ENCODE results near the gene HRH4. TPM values are rescaled to one million over a fixed set of nuclear protein-coding genes. Genes with fewer than 3 reads are reported as not detected.

Gene HRH4
- total RNA-seq, 1 experiment from 2014 or later: 0.12 TPM

DNA sequence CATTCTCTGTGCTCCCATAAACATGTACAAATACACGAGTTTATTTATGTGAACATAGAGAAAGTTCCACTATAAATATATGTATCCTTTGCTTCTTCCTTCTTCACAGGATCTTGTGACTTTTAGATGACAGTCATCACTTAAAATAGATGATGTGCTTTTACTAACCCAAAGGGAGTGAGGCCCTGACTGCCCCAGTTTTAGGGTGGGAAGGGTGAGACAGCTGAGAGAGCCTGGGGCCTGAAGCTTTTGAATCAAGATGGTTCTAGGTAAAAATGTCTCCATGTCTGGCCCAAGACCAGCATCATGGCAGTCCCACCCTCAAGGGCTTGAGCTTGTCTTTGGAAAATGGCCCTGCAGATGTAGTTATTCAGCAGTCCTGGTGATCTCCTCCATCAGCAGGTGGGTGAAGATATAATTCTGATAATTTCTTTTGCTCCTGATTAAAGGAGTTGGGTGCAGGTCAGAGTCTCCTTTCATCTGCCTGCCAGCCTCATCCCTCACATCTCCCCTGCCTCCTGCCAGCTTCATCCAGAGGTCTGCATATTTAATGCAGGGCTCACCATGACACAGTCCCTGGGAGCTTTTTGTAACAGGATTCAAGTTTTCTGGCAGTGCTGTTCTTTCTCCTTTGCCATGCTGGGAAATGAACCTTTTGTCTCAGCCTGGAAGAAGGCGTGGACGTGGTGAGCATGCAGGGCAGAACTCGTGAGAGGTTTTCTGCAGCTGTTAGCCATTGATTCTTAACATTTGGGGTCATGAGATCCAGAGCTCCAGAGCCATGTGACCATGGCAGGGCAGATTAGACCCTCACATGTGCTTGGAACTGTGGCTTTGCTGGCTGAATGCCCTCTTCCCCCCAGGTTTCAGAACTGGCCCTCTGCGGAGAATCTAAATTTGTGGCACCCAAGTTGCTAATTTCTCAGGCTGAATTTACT, 2.7 kb downstream of the HRH4 start:
- DNase-seq (ENCODE audit: extremely low read depth, low read depth): no peak

DNA sequence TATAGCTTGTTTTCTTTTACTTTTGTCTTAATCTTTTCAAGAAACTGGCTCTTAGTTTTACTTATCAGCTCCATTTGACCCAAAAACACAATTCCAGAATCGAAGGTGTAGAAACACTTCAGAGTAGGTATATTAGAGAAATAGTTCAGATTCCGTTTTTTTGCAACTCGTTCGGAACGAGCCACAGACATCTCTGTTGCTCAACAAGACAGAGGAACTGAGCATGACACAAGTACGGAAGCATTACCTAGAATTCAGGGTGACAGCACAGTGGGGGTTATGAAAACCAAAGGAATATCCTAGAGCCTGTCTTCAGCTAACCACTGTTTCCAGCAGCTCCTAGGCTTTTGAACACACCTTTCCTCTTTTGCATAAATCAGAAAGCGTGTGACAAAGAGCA, 5.0 kb downstream of the HRH4 start:
- no peak for DNase-seq (ENCODE audit: extremely low read depth, low read depth)

DNA sequence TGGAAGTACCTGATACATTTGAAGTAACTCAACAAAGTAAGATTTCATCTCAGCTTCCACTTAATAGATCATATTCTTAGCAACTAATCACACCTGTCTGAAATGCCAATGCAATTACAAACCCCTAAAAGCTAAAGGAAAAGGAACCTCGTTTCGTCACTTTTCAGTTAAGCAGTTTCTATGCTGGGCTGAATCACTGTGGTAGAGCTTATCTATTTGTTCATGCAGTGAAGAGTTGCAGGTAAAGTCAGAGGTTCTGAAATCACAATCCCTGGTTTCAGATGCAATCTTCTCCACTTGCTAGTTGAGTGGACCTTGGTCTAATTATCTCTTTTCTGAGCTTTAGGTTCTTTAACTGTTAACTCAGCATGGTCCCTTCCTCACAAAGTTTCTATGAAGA, 6.3 kb downstream of the HRH4 start:
- DNase-seq (ENCODE audit: extremely low read depth, low read depth): no peak

DNA sequence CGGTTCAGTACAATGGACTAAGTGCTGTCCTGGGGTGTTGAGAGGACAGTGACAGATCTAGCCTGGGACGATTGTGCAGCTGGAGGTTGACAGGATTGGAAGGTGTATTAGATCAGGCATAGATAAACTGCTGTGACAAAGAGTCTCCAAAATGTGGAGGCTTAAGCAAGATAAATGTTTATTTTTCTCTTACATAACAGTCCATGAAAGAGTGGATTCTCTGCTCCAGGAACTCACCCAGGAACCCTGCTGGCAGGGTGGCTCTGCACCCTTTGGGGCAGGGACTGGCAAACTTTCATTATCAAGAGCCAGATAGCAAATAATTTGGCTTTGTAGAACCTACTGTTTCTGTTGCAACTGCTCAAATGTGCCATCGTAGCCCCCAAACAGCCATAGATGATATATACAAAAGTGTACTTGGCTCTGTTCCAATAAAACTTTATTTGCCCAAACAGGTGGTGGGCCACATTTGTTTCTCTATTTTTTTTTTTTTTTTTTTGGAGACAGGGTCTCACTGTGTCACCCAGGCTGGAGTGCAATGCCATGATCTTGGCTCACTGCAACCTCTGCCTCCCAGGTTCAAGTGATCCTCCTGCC, 9.7 kb downstream of the HRH4 start:
- no peak for DNase-seq (ENCODE audit: extremely low read depth, low read depth)

DNA sequence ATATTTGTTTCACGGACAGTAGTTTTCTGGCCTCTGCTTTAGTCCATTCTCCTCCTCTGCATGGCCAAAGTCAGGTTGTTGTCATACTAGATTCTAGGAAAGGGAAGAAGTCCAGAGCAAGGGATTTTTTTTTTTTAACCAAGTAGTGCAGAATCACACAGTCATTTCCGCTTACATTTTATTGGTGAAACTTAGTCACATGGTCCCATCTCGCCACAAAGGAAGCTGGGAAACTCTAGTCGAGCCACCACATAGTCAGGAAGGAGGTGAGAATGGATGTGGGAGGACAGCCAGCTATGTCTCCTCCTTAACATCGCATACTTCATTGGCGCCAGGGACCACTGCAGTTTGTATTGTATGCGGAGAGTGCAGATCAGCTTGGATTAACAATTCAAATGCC, 10.4 kb downstream of the HRH4 start:
- DNase-seq (ENCODE audit: extremely low read depth, low read depth): no peak

DNA sequence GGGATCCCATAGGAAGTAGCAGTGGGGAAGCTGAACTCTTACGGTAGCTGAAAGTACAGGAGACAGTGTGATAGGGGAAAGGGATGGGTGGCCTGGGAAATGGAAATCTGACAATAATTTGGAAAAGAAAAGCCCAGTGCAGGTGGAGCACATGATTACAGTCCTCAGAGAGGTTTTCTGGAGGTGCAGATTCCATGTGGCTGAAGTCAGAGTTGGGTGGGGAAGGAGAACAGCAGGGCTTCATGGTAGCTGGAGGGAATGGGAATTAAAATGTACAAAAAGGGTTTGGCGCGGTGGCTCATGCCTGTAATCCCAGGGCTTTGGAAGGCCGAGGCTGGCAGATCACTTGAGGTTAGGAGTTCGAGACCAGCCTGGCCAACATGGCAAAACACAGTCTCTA, 12.2 kb downstream of the HRH4 start:
- DNase-seq (ENCODE audit: extremely low read depth, low read depth): no peak

DNA sequence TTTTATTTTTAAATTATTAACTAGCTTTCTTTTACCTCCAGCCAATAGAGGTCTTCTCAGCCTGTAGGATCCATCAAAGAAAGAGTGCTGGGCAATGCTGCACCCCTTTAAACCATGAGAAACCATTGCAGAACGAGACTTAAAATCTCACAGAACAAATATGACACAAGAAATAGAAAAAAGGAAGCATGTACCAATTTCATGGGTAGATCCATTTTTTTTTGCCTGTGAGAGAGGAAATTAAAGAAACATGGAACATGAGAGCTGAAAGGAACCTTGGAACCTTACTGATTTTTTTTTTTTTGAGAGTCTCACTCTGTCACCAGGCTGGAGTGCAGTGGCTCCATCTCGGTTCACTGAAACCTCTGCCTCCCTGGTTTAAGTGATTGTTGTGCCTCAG, 14.0 kb downstream of the HRH4 start:
- DNase-seq (ENCODE audit: extremely low read depth, low read depth): no peak

DNA sequence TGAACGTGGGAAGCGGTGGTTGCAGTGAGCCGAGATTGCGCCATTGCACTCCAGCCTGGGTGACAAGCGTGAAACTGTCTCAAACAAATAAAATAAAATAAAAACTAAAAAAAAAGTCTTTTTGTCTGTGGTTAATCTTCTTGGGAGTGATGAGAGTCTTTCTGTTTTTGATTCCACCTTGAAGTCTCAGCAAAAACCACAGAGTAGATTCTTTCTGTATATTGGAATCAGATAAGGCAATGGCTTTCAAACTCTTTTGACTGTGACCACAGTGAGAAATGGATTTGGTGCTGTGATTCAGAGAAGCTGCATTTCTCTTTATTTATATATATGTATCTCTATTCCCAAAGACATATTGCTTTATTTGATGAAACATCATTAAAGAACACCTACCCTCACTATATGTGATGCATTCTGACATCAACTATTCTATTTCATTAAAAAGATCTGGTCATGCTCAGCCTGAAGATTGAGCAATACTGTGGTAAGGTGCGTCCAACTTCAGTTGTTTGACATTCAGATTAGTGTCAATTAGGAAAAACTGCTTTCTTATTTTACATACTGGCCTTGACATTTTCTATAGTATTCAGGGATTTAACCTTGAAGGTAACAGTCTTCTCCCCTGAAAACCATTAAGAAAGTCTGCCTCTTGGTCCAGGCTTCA, 15.6 kb downstream of the HRH4 start:
- DNase-seq (ENCODE audit: extremely low read depth, low read depth): no peak

DNA sequence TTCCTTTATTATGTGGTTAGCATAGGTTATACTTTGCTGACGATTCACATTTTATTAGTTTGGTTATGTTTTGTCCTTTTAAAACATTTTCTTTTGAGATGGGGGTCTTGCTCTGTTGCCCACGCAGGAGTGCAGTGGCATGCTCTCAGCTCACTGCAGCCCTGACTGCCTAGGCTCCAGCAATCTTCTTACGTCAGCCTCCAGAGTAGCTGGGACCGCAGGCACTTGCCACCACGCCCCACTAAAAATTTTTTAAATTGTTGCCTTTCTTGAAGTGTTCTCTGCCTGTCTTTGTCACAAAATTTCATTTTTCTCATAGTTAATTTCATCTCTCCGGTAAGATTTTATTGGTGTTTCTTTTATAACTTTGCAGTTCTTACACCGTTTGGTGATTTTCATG, 18.9 kb downstream of the HRH4 start:
- no peak for DNase-seq (ENCODE audit: extremely low read depth, low read depth)

DNA sequence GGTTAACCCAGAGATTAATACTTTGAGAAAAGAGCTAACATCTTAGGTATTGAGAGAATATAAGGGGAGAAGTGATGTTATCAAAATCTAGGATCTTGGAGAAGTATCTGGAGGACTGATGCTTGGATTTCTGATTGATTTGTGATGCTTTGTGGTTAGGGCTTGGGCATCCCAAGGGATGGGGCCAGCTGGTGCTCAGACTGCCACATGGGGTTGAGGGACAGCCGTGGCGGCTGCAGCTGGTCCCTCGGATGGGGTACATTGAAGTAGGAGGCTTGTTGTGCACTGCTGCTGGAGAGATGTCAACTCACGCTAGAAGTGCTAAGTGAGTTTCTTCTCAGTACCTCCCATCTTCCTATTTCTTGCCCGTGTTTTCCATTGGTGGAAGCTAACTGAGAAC, 22.4 kb downstream of the HRH4 start:
- no peak for DNase-seq (ENCODE audit: extremely low read depth, low read depth)

DNA sequence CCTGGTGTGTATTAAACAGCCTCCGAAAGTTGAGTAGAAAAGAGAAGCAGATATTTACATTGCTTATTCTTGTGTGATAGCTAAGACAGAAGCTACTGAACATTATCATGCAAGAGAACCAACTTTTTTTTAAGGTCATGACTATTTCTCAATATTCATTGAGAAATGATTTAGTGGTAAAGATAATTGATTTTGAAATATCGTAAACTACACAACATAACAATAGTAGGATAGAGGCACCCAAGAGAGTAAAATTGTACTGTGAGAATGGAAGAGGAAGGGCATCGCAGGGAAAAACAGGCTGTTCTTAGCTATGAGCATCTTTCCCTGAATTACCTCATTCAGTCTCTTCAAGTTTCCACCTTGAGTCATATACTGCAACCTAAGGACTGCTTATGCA, 25.2 kb downstream of the HRH4 start:
- no peak for DNase-seq (ENCODE audit: extremely low read depth, low read depth)

DNA sequence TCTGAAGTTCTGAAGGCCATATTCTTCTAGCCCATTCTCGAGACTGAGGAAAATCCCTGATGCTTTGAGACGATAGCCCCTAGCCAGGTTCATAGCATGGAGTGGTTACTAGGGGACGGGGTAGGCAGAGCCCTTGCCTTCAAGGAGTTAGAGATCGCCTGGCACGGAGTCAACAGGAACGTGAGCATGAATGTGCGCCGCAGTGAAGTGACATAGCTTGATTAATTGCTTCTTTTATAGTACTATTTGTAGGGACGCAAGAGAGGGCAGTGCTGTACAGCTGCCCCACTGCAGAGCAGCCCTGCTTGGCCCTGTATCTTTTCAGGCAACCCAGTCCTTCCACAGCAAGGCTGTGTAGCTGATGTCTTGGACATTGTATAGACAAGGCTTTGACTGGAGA, 26.2 kb downstream of the HRH4 start:
- no peak for DNase-seq (ENCODE audit: extremely low read depth, low read depth)

DNA sequence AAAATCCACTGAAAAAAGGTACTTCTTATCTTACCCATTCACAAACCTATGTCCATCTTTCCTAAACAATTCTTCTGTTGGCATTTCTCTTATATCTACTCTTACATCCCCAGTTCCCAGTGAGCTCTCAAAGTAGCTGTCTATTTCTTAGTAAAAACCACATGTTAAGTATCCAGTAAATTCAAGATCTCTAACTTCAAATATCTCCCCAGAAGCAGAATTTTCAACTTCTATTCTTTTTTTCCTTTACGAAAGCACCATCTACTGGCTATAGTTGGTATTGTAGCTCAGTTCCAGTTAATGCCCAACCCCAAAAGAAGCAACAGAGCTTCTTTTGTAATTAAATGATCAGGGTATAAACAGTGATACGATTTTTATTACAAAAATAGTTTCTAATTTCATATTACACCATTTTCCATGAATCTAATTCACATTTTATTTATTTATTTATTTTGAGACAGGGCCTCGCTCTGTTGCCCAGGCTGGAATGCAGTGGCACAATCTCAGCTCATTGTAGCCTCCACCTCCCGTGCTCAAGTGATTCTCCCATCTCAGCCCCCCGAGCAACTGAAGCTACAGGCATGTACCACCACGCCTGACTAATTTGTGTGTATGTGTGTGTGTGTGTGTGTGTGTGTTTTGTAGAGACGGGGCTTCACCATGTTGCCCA, 28.5 kb downstream of the HRH4 start:
- peak; percentile 21 for DNase-seq (ENCODE audit: extremely low read depth, low read depth)

DNA sequence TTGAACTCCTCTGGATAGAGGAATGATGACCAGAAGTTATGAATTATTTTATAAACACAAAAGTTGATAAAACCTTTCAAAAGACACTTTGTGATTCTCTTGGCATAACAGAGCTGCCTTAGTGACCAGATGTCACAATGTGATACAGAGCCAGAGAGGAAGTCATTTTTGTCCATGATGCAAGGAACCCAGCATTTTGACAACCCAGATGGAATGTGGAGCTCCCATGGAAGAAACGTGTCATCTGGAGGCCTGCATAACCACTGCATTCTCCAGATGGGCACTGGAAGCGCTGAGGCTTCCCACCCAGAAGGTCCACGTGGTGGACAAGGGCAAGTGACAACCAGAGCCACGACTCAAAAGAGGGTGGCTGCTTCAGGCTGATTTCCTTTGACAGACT, 30.1 kb downstream of the HRH4 start:
- no peak for DNase-seq (ENCODE audit: extremely low read depth, low read depth)

DNA sequence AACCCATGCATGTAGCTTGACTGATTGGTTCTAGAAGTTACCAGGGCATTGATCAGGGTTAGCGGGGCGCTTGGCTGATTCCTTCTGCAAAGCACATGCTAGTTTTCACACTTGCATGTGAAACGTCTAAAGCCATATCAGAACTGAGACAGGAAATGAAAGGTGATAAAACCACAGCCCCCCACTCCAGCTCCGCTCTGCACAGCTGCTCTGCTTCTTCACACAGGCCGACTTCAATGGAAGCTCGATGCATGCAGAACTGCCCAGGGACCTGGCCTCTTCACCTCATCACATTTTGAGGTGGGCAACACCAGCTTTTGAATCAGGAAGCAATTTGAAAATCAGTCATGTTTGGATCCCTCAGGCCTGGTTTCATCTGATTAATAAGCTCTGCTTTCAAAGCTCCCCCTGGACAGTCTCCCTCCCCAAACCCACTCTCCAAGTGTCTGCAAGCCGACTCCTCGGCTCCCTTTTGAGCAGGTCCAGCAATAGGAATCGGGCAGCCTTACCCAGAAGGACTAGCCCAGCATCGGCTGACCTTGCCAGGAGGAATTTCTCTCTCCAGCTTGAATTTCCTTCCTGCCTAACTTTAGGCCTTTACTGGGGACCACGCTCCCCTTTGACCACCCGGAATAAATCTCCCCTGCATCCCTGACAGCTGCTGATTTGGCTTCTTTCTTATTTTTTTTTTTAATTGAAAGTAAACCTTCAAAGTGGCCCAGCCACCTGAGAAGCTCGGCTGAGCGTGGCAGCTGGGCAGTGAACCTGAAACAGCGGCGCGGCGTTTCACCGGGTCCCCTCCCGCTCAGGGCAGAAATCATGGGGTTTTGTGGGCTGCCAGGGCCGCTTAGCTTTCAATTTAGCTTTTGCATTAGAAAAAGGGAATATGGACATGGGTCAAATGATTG, 31.7 kb downstream of the HRH4 start:
- no peak for DNase-seq (ENCODE audit: extremely low read depth, low read depth)

DNA sequence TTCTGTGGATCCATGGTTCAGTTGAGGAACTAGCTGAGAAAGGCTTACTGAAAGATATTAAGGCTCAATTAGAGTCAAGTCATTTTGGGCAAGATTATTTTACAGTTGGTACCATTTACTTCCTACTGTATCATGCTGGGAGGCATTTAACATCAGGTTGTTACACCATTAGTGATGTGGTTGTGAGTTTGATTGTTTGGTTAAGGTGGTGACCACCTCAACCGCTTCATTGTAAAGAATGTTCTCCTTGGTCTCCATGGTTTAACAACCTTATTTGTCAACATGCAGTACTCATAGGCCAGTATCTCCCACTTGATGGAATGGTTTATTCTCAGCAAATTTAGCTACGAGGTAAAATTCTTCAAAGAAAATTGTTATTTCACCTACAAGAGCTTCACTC, 34.1 kb downstream of the HRH4 start:
- no peak for DNase-seq (ENCODE audit: extremely low read depth, low read depth)

DNA sequence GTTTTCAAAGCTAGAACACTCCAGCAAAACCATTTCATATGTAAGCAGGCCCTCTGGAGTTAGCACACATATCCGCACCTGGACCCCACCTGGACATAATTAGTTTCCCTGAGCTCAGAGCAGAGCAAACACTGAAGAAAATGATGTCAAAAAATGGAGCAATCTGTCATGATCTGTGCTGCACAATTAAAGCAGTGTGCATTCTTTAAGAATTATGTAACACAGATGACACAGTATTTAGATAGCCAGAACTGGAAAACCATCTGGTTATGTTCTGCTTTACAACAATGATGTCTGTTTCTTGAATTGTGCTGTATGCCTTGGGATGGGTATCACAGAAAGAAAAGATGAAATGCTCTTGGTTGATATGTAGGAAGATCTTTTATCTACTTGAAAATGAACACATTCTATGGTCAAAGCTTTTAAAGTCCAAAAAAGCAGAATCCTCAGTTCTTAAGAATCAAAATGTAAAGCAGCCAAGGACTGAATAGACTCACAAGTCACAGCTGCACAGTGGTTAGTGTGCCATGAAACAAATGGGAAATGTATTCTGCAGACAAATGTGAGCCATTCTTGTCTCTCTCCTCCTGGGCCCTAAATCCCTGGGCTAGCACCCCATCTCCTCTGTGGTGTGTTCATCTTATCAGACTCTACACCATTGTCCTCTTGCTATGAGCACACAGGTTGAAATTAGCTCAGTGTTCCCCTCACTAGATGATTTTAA, 36.8 kb downstream of the HRH4 start:
- DNase-seq (ENCODE audit: extremely low read depth, low read depth): no peak

DNA sequence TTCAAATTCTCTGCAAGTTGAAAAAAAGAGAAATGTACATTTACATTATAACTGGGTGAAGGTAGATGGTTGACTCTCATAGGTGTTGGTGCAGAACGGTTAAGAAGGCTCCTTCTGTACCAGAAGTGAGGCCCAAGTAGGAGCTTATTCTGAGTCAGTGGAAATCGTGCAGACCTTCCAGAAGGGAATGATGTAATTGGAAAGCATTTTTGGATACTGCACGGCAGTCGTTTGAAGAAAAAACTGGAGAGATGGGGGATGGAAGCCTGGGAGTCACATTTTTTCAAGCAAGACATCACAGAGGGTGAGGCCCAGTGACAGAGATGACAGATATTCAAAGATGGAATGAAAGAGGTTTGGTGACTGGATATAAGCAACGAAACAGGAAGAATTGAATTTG, 39.4 kb downstream of the HRH4 start:
- DNase-seq (ENCODE audit: extremely low read depth, low read depth): no peak

DNA sequence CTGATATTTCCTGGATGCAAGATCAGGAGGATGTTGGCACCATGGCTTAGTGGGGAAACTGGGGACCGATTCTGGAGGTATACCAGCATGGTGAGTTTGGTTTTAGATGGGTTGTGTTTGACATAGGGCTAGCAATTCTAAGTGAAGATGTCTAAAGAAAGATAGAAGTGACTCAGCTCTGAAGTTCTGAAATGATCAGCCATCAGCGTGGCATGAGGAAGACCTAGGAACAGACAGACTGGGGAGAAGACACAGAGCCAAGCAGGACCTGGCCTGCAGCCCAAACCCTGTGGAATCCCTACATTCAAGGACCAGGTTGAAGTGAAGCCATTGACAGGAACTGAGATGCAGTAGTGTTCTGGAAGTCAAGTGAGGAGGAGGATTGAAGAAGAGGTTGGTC, 39.8 kb downstream of the HRH4 start:
- no peak for DNase-seq (ENCODE audit: extremely low read depth, low read depth)

DNA sequence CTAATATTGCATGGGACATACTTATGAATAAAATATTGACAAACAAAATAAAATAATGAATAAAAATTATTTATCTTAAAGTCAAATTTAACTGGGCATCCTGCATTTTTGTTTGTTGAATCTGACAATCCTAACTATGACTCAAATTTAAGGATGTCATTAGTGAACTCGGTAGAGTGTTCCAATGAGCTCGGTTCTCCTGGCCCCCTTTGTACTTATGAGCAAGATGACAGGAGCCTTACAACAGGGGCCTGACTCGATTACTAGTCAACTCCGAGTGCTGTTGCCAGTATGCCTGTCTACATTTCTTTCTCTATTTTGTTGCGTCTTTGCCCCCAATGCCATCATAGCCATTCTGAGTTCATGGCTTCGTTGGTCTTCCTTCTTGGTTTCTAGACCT, 40.3 kb downstream of the HRH4 start:
- no peak for DNase-seq (ENCODE audit: extremely low read depth, low read depth)

Measured in NCI-H460 (cell line).